HL-60/S4 treated with retinoic acid at 250 ng/mL for 4 days and 3 days (cell line): ENCODE results near the gene FAM120AOS.

Source experiments
- in situ Hi-C: fragments of 300-500 bp; cut with MboI; formaldehyde crosslinking; loops from 2 replicates; pipeline ENCODE4 v1.7.0; 2022; ENCODE audit warnings: low sequenced_read_pairs

Gene FAM120AOS

DNA sequence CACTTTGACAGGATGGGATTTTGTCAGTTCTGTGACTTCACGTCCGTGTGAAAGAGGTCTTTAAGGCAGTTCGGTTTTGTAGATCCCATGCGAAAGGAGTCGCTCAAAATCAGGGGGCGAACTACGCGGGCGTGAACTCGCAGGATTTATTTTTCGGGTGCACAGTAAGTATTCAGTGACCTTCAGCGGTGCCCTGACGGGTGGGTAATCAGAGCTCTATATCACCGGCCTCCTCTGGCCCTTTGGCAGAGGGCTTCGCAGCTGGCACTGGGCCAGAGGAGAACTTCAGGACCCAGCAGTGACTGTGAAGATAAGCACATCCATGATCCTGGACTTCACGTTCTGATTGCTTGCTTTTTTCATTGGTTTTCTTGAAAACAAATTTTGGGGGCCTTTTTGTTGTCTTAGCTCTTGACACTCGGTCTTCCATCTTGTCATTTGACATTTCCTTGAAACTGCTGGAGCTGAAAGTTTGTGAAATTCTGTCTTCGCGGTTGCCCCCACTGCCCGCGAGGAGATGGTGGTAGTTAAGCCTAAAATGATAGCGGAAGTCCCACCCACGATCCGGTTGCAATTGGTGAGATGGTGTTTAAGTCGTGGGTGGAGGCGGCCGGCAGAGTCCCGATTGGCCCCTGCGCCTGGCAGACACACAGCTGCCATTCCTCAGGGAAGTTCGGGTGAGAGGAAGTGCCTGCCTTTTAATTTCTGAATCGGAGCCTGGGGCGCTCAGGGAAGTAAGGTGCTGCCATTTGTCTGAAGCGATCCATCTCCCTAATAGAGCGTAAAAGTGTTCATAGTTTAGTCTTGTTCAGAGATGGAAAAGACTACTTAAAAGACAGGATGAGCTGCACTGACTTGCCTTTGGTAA, at the start of gene FAM120AOS:
FAM120AOS (minus strand) TSS at position 535 of the 868 bp plus-strand sequence. CDS start 872 bp downstream, outside the sequence.
- in situ Hi-C loops, result no loop called here

DNA sequence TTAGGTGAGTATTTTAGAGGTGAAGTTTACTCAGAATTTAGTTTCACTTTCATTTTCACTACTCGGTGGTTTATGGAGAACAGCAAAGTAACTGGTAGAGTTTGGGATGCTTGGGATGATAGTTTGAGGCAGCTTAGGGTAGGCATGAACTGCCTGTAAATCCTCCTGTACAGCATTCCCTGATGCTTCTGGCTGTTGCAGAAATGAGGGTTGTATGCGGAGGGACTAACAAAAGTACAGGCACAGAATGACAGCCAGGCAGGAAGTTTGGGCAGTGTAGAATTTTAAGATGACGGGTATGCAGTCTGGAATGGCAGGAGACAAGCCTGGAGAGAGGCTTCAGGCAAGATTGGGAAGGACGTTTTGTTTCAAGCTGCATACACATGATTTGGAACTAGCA, 48.0 kb upstream of the FAM120AOS start:
- in situ Hi-C loops, result no loop called here

- in situ Hi-C loops, result no loop called here
Measured at GRCh38 chr9:93500571-93501298, 47.4 kb upstream of the FAM120AOS start.

DNA sequence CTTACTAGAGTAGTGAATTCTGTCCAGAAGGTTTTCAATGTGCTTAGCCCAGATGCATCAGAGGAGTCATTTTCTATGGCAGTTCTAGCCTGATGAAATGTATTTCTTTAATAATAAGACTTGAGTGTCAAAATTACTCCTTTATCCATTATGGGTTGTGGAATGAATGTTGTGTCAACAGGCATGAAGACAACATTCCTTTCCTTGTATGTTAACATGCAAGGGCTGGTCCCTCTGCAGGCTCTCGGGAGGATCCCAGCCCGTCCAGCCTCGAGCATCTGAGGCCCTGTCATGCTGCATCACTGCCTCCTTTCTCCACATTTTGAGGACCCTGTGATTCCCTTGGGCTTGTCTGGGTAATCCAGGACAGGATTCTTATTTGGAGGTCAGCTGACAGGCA, 42.9 kb upstream of the FAM120AOS start:
- in situ Hi-C loops, result no loop called here

- in situ Hi-C loops, result no loop called here
Measured at GRCh38 chr9:93493949-93494348, 40.6 kb upstream of the FAM120AOS start.

GRCh38 chr9:93492327-93492726, 38.9 kb upstream of the FAM120AOS start:
- in situ Hi-C loops, result no loop called here

GRCh38 chr9:93491593-93492232, 38.3 kb upstream of the FAM120AOS start:
- in situ Hi-C loops, result no loop called here

DNA sequence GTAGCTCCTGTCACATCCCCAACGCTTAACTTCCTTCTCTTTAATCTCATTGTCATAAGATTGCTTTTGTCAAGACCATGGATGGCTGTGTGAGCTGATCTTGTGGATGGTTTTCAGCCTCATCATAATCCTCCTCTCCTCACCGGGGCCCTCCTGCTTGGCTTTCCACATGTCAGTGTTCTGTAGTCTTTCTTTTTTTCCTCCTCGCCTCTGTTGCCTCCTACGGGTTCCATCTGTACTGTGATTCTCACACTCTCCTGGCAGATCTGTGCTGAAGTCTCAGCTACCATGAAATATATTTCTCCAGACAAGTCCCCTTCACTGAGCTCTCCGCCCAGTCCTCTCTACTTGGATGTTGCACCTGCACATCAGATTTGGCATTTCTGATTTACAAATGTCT, 34.9 kb upstream of the FAM120AOS start:
- in situ Hi-C loops, result no loop called here

DNA sequence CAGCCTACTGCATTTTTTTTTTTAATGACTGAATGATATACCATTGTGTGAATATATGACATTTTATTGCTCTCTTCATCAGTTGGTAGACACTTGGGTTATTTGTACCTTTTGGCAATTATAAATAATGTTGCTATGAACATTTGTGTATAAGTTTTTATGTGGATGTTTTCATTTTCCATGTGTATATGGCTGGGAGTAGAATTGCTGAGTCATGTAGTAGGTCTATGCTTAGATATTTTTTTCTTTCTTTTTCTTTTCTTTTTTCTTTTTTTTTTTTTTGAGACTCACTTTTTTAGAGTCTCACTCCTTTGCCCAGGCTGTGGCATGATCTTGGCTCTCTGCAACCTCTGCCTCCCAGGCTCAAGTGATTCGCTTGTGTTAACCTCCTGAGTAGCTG, 32.9 kb upstream of the FAM120AOS start:
- in situ Hi-C loops, result no loop called here

- in situ Hi-C loops, result no loop called here
Measured at GRCh38 chr9:93483497-93483896, 30.1 kb upstream of the FAM120AOS start.

- in situ Hi-C loops, result no loop called here
Measured at GRCh38 chr9:93480728-93481324, 27.4 kb upstream of the FAM120AOS start.

GRCh38 chr9:93480262-93480661, 26.9 kb upstream of the FAM120AOS start:
- in situ Hi-C loops, result no loop called here

DNA sequence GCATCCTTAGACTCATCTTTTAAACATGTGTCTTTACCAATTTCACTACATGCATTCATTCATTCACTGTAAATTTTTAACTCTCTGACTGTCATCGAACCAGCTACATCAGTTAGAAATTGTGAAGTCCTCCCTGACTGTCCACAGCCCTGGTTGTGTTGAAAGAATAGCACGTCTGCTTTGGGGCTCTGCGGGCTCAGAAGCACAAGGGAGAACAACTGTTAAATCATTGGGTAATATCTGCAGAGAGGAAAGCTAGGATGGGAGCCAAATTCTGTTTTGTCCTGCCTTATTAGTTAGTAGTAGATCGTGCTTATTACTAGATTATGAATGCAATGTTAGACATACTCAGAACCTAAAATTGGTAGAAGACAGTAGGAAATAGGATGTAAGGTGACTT, 26.3 kb upstream of the FAM120AOS start:
- in situ Hi-C loops, result no loop called here

- in situ Hi-C loops, result no loop called here
Measured at GRCh38 chr9:93477397-93477796, 24.0 kb upstream of the FAM120AOS start.

- in situ Hi-C loops, result no loop called here
Measured at GRCh38 chr9:93476924-93477323, 23.5 kb upstream of the FAM120AOS start.

- in situ Hi-C loops, result no loop called here
Measured at GRCh38 chr9:93475856-93476255, 22.5 kb upstream of the FAM120AOS start.

DNA sequence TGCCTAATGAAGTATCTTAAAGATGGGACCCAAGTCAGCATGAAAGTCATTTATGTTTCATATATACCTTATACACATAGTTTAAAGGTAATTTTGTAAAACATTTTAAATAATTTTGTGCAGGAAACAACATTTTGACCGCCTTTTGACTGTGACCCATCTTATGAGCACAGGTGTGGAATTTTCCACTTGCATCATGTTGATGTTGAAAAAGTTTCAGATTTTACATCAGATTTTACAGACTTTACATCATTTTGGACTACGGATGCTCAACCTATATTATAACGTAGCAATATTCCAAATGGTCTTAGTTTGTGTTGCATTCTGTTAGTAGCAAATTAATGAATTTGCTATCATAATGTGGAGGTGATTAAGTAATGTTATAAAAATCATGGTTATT, 21.7 kb upstream of the FAM120AOS start:
- in situ Hi-C loops, result no loop called here

DNA sequence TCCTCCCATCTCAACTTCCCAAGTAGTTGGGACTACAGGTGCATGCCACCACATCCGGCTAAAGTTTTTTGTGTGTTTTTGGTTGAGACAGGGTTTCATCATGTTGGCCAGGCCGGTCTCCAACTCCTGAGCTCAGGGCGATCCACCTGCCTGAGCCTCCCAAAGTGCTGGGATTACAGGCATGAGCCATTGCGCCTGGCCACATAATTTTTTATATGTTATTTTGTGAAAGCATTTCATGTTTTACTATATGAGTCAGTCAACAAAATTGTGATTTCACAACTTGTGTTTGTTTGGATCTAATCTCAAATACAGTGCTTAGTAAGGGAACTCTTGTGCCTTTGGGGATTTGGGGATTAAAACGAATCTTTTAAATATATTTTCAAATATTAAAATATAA, 20.0 kb upstream of the FAM120AOS start:
- in situ Hi-C loops, result no loop called here

GRCh38 chr9:93471124-93471523, 17.7 kb upstream of the FAM120AOS start:
- in situ Hi-C loops, result no loop called here

- in situ Hi-C loops, result no loop called here
Measured at GRCh38 chr9:93470391-93470790, 17.0 kb upstream of the FAM120AOS start.

DNA sequence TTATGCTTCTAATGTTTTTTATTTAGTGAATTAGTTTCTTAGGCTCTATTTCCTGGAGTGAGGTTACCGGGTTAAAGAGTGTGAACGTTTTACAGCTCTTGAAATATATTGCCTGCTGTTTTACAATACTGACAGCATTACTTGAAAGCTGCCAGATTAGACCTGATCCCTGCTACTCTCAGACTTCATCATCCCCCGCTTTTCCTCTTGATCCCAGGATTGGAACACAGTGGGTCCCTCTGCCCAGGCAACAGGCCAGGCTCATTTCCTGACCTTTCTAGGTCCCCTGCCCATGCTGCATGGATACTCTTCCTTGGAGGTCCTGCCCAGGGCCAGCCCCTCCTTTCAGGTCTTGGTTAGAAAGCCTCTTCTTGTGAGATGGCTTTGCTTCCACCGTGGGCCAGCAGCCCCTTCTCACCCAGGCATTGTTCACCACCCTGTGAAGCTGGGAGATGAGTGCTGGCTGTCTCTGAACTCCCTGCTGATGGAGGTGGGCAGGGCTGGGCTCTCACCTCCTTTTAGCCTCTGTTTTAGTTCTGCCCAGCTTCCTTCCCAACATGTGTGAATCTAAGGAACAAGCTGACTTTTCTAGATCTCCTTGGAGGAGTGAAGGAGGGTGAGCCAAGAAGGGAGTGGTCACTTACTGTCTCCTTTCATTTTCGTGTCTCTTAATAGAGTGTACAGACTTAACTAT, 15.5 kb upstream of the FAM120AOS start:
- in situ Hi-C loops, result no loop called here
